B cell (primary cell): ENCODE results near the gene UBE2L5. TPM values are rescaled to one million over a fixed set of nuclear protein-coding genes. Genes with fewer than 3 reads are reported as not detected.

Source experiments
- ATAC-seq: fragments of 200-7000 bp; cut with Tn5 transposase; one replicate; pipeline ENCODE4 v1.10.0; 2021; ENCODE audit warnings: low read depth, mild to moderate bottlenecking, moderate number of reproducible peaks, moderate library complexity
- CTCF ChIA-PET: fragments of 350-600 bp; sonication (Branson Sonifier 250); formaldehyde crosslinking; loops from one replicate; lab custom pipeline; 2021; ENCODE audit warnings: antibody characterized with exemption, inconsistent platforms; lab: Charles Lee
- POLR2A ChIA-PET: fragments of 350-600 bp; sonication (Branson Sonifier 250); formaldehyde crosslinking; loops from one replicate; lab custom pipeline; 2021; ENCODE audit warnings: antibody characterized with exemption; lab: Charles Lee
- DNase-seq: peaks from one replicate; pipeline ENCODE4 v3.0.0; 2013
- H2AFZ ChIP-seq: 2 replicates; pipeline ENCODE4 v1.6.1; 2012; ENCODE audit warnings: mild to moderate bottlenecking, low read depth, low read length; ENCODE audit not compliant: insufficient read depth, poor library complexity, severe bottlenecking
- H3K27ac ChIP-seq, 2 donors: 1 replicate in 1 of 2; 2 replicates in 1 of 2; pipeline ENCODE4 v1.5.1; 2012 to 2013; ENCODE audit warnings: low read length in 2 of 2, mild to moderate bottlenecking in 2 of 2, moderate library complexity in 1 of 2
- H3K27me3 ChIP-seq, 4 experiments: fragments of 200-600 bp in 1 of 4; sonication (generic) in 1 of 4; replicated peaks in 1 of 4; 1 replicate in 2 of 4; 2 replicates in 2 of 4; pipeline versions ENCODE4 v1.6.1 to v1.7.0; 2013 to 2016; ENCODE audit warnings: low read length in 3 of 4, mild to moderate bottlenecking in 2 of 4, mixed read lengths in 1 of 4, moderate library complexity in 1 of 4; ENCODE audit not compliant: insufficient read depth in 4 of 4, control insufficient read depth in 3 of 4; ENCODE audit errors: control extremely low read depth in 1 of 4
- H3K36me3 ChIP-seq, 2 experiments: replicated peaks in 1 of 2; 1 replicate in 1 of 2; 2 replicates in 1 of 2; pipeline versions ENCODE4 v1.6.1 to v1.7.1; 2013; ENCODE audit warnings: low read length in 1 of 2; ENCODE audit not compliant: insufficient read depth in 2 of 2, control insufficient read depth in 1 of 2; ENCODE audit errors: control extremely low read depth in 1 of 2, extremely low read depth in 1 of 2
- H3K4me1 ChIP-seq, 2 donors: fragments of 200-600 bp in 1 of 2; sonication (generic) in 1 of 2; 1 replicate in 1 of 2; 2 replicates in 1 of 2; pipeline versions ENCODE4 v1.5.1 to v1.6.1; 2013 to 2017; ENCODE audit warnings: low read length in 2 of 2; ENCODE audit not compliant: control insufficient read depth in 2 of 2, insufficient read depth in 2 of 2
- H3K4me2 ChIP-seq: replicated peaks from 2 replicates; pipeline ENCODE3; 2012; ENCODE audit warnings: mild to moderate bottlenecking, low read depth, low read length; ENCODE audit not compliant: poor library complexity, severe bottlenecking
- H3K4me3 ChIP-seq, 5 experiments: fragments of 200-600 bp in 1 of 5; sonication (generic) in 1 of 5; 1 replicate in 3 of 5; 2 replicates in 2 of 5; pipeline versions ENCODE4 v1.5.1 to v1.7.0; 2011 to 2016; ENCODE audit warnings: low read length in 4 of 5, mild to moderate bottlenecking in 4 of 5, low read depth in 2 of 5, control low read depth in 1 of 5, moderate library complexity in 1 of 5; ENCODE audit not compliant: insufficient read depth in 1 of 5; ENCODE audit errors: control extremely low read depth in 1 of 5, extremely low read depth in 1 of 5
- H3K79me2 ChIP-seq: fragments of 200-600 bp; sonication (generic); one replicate; pipeline ENCODE4 v1.6.0; 2016; ENCODE audit warnings: low read length; ENCODE audit not compliant: control insufficient read depth, insufficient read depth
- H3K9ac ChIP-seq: fragments of 200-600 bp; sonication (generic); 2 replicates; pipeline ENCODE4 v1.6.1; 2017; ENCODE audit warnings: mild to moderate bottlenecking, low read length, moderate library complexity
- H3K9me3 ChIP-seq, 3 donors: one replicate each; pipeline versions ENCODE4 v1.6.1 to v1.7.1; 2013; ENCODE audit warnings: low read length in 2 of 3; ENCODE audit not compliant: control insufficient read depth in 2 of 3, insufficient read depth in 1 of 3; ENCODE audit errors: control extremely low read depth in 1 of 3
- H4K20me1 ChIP-seq: 2 replicates; pipeline ENCODE4 v1.6.0; 2012; ENCODE audit warnings: mild to moderate bottlenecking, low read length; ENCODE audit not compliant: insufficient read depth, control insufficient read depth, poor library complexity, severe bottlenecking
- H3K27ac Mint-ChIP-seq: one replicate; pipeline ENCODE4 v1.8.0; 2021; ENCODE audit warnings: mixed read lengths
- H3K27me3 Mint-ChIP-seq: one replicate; pipeline ENCODE4 v1.8.0; 2021; ENCODE audit warnings: mixed read lengths
- H3K4me1 Mint-ChIP-seq: one replicate; pipeline ENCODE4 v1.8.0; 2021; ENCODE audit warnings: mixed read lengths
- H3K4me3 Mint-ChIP-seq: one replicate; pipeline ENCODE4 v1.8.0; 2021; ENCODE audit warnings: mixed read lengths
- H3K9me3 Mint-ChIP-seq: one replicate; pipeline ENCODE4 v1.8.0; 2022; ENCODE audit warnings: mixed read lengths; ENCODE audit not compliant: insufficient read depth
- EZH2 ChIP-seq: IDR thresholded peaks from 2 replicates; pipeline ENCODE4 v1.6.1; 2012; ENCODE audit warnings: borderline replicate concordance, low read depth, mild to moderate bottlenecking, moderate library complexity, low read length; ENCODE audit not compliant: insufficient read depth, poor library complexity, severe bottlenecking
- WGBS: methylation state at CpG from one replicate; pipeline ENCODE4 v1.1.5; 2013; ENCODE audit warnings: missing lambda C conversion rate; ENCODE audit not compliant: insufficient coverage; 5-methylcytosine and 5-hydroxymethylcytosine counted together
- intact Hi-C: fragments of 100-400 bp; cut with micrococcal nuclease; formaldehyde crosslinking; loops from one replicate; pipeline ENCODE4 v1.10.0; 2022
- polyA plus RNA-seq: library from polyadenylated mRNA; depleted of rRNA; stranded (reverse); fragments of >200 nt; gene quantifications from 2 replicates; pipeline ENCODE4 v1.2.3, GENCODE V29; 2012
- total RNA-seq, 2 donors: library from RNA; stranded (reverse); fragments of 120-200 nt in 1 of 2; gene quantifications; 1 replicate in 1 of 2; 2 replicates in 1 of 2; pipeline versions ENCODE4 v1.2.3 to v1.2.4, GENCODE V29; 2013 to 2022
- TF ChIP-seq, protein P1 (sequence below): fragments of 200-600 bp; IDR thresholded peaks from one replicate; pipeline ENCODE4 v1.8.0; 2022; ENCODE audit warnings: antibody characterized with exemption, mild to moderate bottlenecking

The UBE2L5 gene
- total and polyA plus RNA-seq, 2 donors (not counting 1 experiment from before 2014, with no cell fraction given): 0.16 to 0.57 TPM

DNA sequence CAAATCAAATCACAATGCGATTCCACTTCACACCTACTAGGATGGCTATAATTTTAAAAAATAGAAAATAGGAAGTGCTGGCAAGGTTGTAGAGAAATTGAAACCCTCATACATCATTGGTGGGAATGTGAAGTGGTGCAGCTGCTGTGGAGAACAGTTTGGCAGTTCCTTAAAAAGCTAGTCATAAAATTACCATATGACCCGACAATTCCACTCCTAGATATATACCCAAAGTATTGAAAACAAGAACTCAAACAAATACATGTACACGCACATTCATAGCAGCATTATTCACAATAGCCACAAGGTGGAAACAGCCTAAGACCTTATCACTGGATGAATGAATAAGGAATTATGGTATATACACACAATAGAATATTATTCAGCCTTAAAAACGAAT, 31.4 kb downstream of the UBE2L5 start:
- Histone ChIP-seq H3K27me3 (no peaks in the 10 kb centered on the region), H3K27ac (no peak overlapping the region), H4K20me1 (no peaks in the 10 kb centered on the region), H3K79me2 (peaks cover 45% of the 10 kb centered on the region), H2AFZ (peak overlapping the region; percentile 13), H3K9me3 (no peaks in the 10 kb centered on the region), H3K4me3 (no peak overlapping the region), H3K36me3 (peaks cover 0 to 11% of the 10 kb centered on the region in 2 experiments), H3K4me1 (peaks cover 8 to 10% of the 10 kb centered on the region in 2 donors), H3K4me2 (no peak overlapping the region), H3K9ac (no peak overlapping the region)
- no peak for TF ChIP-seq EZH2
- TF ChIP-seq, protein P1, sequence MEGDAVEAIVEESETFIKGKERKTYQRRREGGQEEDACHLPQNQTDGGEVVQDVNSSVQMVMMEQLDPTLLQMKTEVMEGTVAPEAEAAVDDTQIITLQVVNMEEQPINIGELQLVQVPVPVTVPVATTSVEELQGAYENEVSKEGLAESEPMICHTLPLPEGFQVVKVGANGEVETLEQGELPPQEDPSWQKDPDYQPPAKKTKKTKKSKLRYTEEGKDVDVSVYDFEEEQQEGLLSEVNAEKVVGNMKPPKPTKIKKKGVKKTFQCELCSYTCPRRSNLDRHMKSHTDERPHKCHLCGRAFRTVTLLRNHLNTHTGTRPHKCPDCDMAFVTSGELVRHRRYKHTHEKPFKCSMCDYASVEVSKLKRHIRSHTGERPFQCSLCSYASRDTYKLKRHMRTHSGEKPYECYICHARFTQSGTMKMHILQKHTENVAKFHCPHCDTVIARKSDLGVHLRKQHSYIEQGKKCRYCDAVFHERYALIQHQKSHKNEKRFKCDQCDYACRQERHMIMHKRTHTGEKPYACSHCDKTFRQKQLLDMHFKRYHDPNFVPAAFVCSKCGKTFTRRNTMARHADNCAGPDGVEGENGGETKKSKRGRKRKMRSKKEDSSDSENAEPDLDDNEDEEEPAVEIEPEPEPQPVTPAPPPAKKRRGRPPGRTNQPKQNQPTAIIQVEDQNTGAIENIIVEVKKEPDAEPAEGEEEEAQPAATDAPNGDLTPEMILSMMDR: peak; percentile 28
- no CpG with 5 or more reads among the region's 4 CpGs for WGBS
- H3K4me3 Mint-ChIP-seq: no peak overlapping the region
- ChIA-PET CTCF (interaction anchor here (0.9 to 2.6 kb wide), 12 partner anchors 8 to 321 kb away, joined by 3 to 8 read pairs (median 3); no protein-coding TSS in a partner anchor), POLR2A (no interaction called here)
- no peak overlapping the region for H3K27ac Mint-ChIP-seq
- intact Hi-C loops: loop anchor here (1.0 to 2.0 kb wide), 2 partner anchors 10 to 45 kb away; no protein-coding TSS in a partner anchor
- H3K27me3 Mint-ChIP-seq: no peaks in the 10 kb centered on the region
- peak; percentile 43 for DNase-seq
- H3K9me3 Mint-ChIP-seq: no peaks in the 10 kb centered on the region
- H3K4me1 Mint-ChIP-seq: peaks cover 35% of the 10 kb centered on the region
- peak; percentile 36 for ATAC-seq

DNA sequence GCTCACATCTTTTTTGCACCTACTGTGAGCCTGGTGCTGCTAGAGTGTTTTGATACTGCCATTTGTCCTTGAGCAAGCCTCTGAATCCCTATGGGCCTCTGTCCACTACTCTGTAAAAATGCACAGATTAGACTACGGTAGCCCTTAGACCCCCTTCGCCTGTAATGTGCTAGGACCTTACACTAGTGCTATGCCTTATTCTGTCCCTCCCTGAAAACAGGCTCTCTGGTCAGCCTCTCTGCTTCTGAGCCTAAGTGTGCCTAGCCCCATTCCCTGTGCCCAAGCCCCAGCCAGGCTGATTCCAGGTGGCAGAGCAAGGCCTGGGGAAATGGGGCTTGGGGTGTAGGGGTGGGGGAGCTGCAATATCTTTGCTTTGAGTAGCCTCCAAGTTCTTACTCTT, 32.7 kb downstream of the UBE2L5 start:
- Histone ChIP-seq H3K36me3 (peaks cover 0 to 20% of the 10 kb centered on the region in 2 experiments), H4K20me1 (no peaks in the 10 kb centered on the region), H3K27ac (no peak overlapping the region), H3K79me2 (peaks cover 55% of the 10 kb centered on the region), H3K4me2 (no peak overlapping the region), H3K9ac (no peak overlapping the region), H3K4me1 (peaks cover 10 to 14% of the 10 kb centered on the region in 2 donors), H3K27me3 (no peaks in the 10 kb centered on the region), H3K4me3 (no peak overlapping the region), H3K9me3 (no peaks in the 10 kb centered on the region), H2AFZ (no peak overlapping the region)
- ATAC-seq: no peak
- no peaks in the 10 kb centered on the region for H3K27me3 Mint-ChIP-seq
- intact Hi-C loops: no loop called here
- H3K27ac Mint-ChIP-seq: peak overlapping the region; percentile 67
- H3K9me3 Mint-ChIP-seq: no peaks in the 10 kb centered on the region
- H3K4me3 Mint-ChIP-seq: no peak overlapping the region
- peaks cover 41% of the 10 kb centered on the region for H3K4me1 Mint-ChIP-seq
- ChIA-PET CTCF (interaction anchor here (0.6 to 2.0 kb wide), 7 partner anchors 9 to 1809 kb away, joined by 3 to 8 read pairs (median 3); no protein-coding TSS in a partner anchor), POLR2A (interaction anchor here (0.6 to 1.1 kb wide), 6 partner anchors 11 to 196 kb away, joined by 3 to 8 read pairs (median 6); partner anchors contain the start of gene UBE2L5)
- 100% methylated on average over 1 of the region's 2 CpGs for WGBS
- TF ChIP-seq EZH2: no peak
- TF ChIP-seq, protein P1: no peak
- DNase-seq: no peak
